Stimulated activated CD4-positive, alpha-beta T cell treated with anti-CD3 and anti-CD28 coated beads, Interleukin-1b, Interleukin-23, amount 100 ng/mL, for 24 hours (primary cell): ENCODE measurements around the gene SCAMP3.
"Not testable (repeated sequence)": the region's sequence is repeated elsewhere in the genome, so short reads cannot be mapped to it uniquely, and the experiment has no call there.

Experiments
- DNase-seq, 4 experiments: peaks; one replicate each; pipeline ENCODE4 v3.0.0-alpha.2; 2020; ENCODE audit warnings: low read depth in 4 of 4, low spot score in 1 of 4

SCAMP3 gene

GRCh38 chr1:155232001-155232978 is 29.9 kb downstream of the SCAMP3 start:
- not testable (repeated sequence) for DNase-seq

DNA sequence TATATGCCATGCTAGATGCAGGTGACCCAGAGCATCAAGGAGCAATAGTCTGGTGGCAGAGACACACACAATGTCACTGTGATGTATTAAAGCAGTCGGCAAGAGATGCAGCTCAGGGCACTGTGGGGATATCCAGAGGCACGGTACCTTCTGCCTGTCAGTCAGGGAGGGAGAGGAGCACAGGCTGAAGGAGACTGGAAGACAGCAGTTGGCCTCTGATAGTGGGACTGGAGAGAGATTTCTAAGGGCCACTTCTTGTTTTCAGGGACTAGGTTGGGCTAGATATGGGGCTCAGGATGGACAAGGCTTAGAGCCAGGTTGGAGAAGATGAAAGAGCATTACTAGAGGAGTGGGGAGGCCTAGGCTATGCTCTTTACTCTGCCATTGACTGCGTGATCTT is 30.9 kb downstream of the SCAMP3 start:
- DNase-seq = not testable (repeated sequence)

- no peak for DNase-seq
These were observed 34.1 kb downstream of the SCAMP3 start for GRCh38 chr1:155228096-155228427.

GRCh38 chr1:155227261-155228095 is 34.7 kb downstream of the SCAMP3 start:
- peak; percentile 96 to 100 (median 99) for DNase-seq

- peak in 1 of 4 experiments; percentile 45 for DNase-seq
These were observed 35.3 kb downstream of the SCAMP3 start for GRCh38 chr1:155226910-155227260.

GRCh38 chr1:155226188-155226909 is 35.8 kb downstream of the SCAMP3 start:
- peak in 3 of 4 experiments; percentile 62 to 95 (median 69) for DNase-seq

DNA sequence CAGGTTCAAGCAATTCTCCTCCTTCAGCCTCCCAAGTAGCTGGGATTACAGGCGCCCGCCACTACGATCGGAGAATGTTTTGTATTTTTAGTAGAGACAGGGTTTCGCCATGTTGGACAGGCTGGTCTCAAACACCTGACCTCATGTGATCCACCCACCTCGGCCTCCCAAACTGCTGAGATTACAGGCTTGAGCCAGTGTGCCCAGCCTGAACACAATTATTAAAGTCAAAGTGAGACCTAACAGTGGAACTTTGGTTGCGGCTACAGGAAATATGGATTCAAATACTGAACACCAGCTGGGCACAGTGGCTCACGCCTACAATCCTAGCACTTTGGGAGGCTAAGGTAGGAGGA is 36.8 kb downstream of the SCAMP3 start:
- not testable (repeated sequence) for DNase-seq

- no peak for DNase-seq
These were observed 39.1 kb downstream of the SCAMP3 start for GRCh38 chr1:155223047-155223446.

DNA sequence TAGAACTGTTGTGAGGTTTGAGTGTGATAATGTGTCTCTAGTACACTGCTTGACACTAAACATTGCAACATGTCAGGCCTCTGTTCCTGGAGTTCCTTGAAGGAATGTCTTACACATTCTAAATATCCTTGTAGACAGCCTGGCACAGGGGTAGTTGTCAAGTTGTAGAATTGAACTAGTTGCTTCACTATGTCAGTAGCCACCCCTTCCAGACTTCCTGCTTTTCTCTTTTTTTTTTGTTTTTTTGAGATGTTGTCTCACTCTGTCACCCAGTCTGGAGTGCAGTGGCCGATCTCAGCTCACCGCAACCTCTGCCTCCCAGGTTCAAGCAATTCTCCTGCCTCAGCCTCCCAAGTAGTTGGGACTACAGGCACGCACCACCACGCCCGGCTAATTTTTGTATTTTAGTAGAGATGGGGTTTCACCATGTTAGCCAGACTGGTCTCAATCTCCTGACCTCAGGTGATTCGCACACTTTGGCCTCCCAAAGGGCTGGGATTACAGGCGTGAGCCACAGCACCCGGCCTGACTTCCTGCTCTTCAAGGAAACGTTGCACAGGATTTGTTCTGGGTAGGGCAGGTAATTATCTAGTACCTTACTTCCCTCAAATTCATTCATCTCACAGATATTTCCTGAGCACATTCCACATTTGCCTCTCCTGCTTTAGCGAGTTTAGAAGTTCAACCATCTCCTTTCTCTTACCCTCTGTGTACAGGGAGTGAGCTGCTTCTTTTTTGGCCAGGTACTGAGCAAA is 41.8 kb downstream of the SCAMP3 start:
- DNase-seq = not testable (repeated sequence)

DNA sequence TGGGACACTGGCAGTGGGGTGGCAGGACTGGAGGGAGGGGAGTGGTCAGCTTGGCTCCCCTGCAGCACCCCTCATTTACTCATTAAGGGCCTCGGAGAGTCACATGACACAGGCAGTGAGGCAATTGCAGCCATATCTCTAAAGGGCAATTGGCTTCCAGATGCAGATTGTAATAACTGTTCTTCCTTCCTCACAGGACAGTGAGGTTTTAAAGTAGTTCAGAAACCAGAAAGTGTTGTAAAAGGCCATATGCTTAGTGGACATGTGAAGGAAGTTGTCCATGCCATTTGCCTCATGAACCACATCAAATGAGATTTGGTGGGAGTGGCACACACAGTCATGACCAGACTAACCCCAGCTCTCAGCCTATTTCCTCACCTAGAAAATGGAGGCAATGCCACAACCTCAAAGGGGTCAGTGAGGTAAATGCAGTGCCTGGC is 42.5 kb downstream of the SCAMP3 start:
- DNase-seq = no peak

GRCh38 chr1:155218854-155219591 is 43.1 kb downstream of the SCAMP3 start:
- no peak for DNase-seq

DNA sequence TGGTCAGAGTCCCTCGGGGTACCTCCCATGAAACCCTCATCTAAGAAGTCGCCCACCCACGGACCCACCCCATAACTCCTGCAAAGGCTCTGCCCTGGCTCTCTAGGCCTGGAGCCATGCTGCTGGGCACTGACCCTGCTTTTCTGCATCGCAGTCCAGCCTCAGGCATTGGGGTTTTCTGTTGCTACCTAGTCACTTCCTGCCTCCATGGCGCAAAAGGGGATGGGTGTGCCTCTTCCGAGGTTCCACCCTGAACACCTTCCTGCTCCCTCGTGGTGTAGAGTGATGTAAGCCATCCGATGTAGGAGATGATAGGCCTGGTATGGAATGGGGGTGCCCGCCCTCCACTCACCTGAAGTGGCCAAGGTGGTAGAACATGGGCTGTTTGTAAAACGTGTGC is 47.5 kb downstream of the SCAMP3 start:
- DNase-seq = not testable (repeated sequence)

DNA sequence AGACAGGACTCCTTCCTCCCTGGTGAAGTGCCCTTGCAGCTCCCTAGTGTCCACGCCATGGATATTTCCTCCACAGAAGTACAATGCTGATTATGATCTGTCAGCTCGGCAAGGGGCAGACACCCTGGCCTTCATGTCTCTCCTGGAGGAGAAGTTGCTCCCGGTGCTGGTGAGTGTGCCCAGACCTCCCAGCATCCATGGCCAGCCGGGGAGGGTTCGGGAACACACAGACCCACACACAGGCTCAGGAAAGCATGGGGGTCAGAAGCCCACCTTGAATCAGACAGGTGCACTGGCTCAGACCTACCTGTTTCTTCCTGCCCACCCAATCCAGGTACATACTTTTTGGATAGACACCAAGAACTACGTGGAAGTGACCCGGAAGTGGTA is 50.1 kb downstream of the SCAMP3 start:
- not testable (repeated sequence) for DNase-seq

DNA sequence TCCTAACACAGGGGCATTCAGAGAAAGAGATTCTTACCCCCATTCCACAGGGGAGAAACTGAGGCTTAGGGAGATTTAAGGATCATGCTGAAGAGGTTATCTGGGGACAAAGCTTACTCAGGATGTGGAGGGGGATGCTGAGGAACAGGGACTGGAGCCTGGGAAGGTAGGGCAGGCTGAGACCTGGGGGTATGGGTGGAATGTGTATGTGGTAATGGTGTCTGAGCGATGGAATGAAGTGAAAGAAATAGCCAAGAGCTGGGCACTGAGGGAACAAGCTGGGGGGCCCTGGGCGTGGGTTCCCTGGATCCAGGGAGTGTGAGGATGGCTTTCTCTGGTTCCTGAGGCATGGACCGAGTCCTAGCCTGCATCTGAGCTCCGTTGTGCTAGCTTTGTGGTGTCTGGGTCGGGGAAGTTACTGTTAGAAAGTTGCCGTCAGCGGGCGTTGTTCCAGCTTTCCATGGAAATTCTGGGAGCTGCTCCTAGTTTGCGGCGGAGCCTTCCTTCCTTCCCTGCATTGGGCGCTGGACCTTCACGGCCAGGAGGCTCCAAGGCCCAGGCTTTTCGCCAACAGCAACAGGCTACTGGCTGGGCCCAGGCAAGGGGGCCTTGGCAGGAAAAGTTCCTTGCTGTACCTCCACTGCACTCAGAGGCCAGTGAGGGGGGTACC is 50.6 kb downstream of the SCAMP3 start:
- not testable (repeated sequence) for DNase-seq

DNA sequence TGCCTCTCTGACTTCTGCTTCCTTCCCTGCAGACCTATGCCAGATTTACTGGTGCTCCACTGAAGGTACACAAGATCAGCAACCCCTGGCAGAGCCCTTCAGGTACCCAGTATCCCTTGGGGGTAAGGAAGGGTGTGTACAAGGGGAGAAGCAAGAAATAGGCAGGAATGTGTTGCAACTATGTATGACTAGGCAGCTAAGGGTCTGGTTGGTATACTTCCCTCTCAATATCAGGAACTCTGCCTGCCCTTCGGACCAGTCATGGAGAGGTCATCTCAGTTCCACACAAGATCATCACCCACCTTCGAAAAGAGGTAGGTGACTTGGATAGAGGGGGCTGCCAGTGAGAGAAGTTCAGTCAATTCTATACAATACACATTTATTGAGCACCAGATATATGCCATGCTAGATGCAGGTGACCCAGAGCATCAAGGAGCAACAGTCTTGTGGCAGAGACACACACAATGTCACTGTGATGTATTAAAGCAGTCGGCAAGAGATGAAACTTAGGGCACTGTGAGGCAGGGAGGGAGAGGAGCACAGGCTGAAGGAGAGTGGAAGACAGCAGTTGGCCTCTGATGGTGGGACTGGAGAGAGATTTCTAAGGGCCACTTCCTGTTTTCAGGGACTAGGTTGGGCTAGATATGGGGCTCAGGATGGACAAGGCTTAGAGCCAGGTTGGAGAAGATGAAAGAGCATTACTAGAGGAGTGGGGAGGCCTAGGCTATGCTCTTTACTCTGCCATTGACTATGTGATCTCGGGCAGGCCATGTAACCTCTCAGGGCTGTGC is 51.7 kb downstream of the SCAMP3 start:
- no peak for DNase-seq

GRCh38 chr1:155209312-155209721 is 52.8 kb downstream of the SCAMP3 start:
- DNase-seq = no peak

DNA sequence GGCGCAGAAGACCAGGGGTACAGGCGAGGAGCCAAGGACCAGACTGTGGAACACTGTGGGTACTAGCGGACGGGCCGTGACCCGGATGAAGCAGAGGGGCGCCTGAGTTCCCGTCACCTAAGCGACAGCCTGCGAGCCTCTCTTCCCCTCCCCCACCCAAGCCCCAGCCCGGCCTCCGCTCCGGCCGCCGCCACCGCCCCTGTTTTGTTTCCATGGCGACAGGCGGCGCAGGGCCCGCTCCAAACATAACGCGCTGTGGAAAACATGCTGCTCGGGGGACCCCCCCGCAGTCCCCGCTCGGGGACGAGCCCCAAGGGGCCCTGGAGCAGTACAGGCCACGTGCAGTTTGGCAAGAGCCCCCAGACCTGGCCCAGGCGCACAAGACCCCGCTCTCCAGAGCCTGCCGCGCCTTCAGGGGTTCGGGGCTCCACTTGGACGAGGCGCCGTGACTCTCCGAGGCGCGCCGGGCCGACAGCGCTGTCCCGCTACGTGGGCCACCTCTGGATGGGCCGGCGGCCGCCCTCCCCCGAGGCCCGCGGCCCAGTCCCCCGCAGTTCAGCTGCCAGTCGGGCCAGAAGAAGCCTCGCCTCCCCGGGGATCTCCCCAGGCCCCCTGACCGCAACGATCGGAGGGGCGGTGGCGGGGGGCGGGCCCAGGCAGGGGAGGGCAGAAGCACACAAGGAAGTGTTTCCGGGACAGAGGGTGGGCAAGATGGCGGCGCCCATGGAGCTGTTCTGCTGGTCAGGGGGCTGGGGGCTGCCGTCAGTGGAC is 53.4 kb downstream of the SCAMP3 start, which contains the start of gene MTX1:
Gene MTX1 (plus strand): TSS at position 155 of the 771 bp plus-strand sequence. CDS start 110 bp downstream, at position 265.
- DNase-seq = peak; percentile 67 to 85 (median 72)
